HG03571 (cell line): Measurements from ENCODE around the gene LGR6.
A peak's percentile ranks its signal among the peaks of the same experiment; 100 is the strongest.

ENCODE experiments used
- ATAC-seq: cut with Tn5 transposase; IDR thresholded peaks from one replicate; pipeline ENCODE4 v1.9.1; 2021; ENCODE audit not compliant: unreplicated experiment

The LGR6 gene

GRCh38 chr1:202283991-202284390 is 90.4 kb downstream of the LGR6 start:
- ATAC-seq: no peak

- no peak for ATAC-seq
Observed at GRCh38 chr1:202285908-202286307, 92.3 kb downstream of the LGR6 start.

GRCh38 chr1:202286622-202287097 is 93.1 kb downstream of the LGR6 start:
- no peak for ATAC-seq

- ATAC-seq: no peak
Observed at GRCh38 chr1:202287196-202287595, 93.6 kb downstream of the LGR6 start.

GRCh38 chr1:202288177-202288576 is 94.6 kb downstream of the LGR6 start:
- ATAC-seq: no peak

- ATAC-seq: no peak
Observed at GRCh38 chr1:202289009-202289408, 95.4 kb downstream of the LGR6 start.

GRCh38 chr1:202291001-202291400 is 97.4 kb downstream of the LGR6 start:
- no peak for ATAC-seq

GRCh38 chr1:202291961-202292712 is 98.5 kb downstream of the LGR6 start:
- ATAC-seq: no peak

GRCh38 chr1:202292773-202293172 is 99.2 kb downstream of the LGR6 start:
- no peak for ATAC-seq

- ATAC-seq: no peak
Observed at GRCh38 chr1:202293569-202293968, 100.0 kb downstream of the LGR6 start.

GRCh38 chr1:202302166-202302565 is 108.6 kb downstream of the LGR6 start:
- no peak for ATAC-seq

GRCh38 chr1:202304375-202304774 is 110.8 kb downstream of the LGR6 start:
- ATAC-seq: no peak

GRCh38 chr1:202305168-202305567 is 111.6 kb downstream of the LGR6 start:
- ATAC-seq: no peak

GRCh38 chr1:202306535-202307345 is 113.1 kb downstream of the LGR6 start:
- no peak for ATAC-seq

GRCh38 chr1:202310071-202310725 is 116.6 kb downstream of the LGR6 start:
- no peak for ATAC-seq

- ATAC-seq: no peak
Observed at GRCh38 chr1:202310746-202311145, 117.1 kb downstream of the LGR6 start.

GRCh38 chr1:202311875-202312635 is 118.5 kb downstream of the LGR6 start:
- ATAC-seq: no peak

- ATAC-seq: peak; percentile 53
Observed at GRCh38 chr1:202315576-202316168, 122.1 kb downstream of the LGR6 start.

GRCh38 chr1:202316186-202316585 is 122.6 kb downstream of the LGR6 start:
- ATAC-seq: no peak
